IPS-NIHi7 (cell line): ENCODE measurements around the gene ANKRD53.
A peak's percentile ranks its signal among the peaks of the same experiment; 100 is the strongest.

Experiments used
- DNase-seq: peaks from one replicate; pipeline ENCODE4 v3.0.0; 2012; ENCODE audit warnings: mixed read lengths; ENCODE audit errors: extremely low spot score

Gene ANKRD53

DNA sequence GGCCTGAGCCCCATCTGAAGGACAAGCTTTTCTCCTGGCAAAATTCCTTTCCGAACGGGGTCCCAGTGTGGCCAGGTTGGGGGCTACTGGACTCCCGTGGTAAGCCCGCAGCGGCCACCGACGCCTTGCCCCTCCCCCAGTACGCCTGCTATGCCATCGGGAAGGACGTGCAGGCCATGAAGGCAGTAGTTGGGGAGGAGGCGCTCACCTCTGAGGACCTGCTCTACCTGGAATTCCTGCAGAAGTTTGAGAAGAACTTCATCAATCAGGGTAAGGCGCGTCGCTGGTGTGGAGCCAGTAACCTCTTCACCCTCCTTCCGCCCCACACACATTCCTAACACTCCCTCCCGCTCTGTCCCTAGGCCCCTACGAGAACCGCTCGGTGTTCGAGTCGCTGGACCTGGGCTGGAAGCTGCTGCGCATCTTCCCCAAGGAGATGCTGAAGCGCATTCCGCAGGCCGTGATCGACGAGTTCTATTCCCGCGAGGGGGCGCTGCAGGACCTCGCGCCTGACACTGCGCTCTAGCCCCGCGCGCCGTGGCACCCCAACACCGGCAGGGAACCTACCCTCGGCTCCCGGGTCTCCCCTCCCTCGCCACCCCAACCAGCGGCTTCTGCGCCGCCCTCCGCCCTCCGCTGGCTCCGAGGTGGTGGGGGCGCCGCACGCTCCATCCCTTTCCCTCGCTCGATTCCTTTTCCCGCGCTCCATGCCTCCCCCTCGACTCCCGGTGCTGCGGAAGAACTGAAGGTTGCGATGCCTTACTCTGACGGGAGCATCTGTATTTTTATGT is 13.6 kb upstream of the ANKRD53 start:
- peak; percentile 85 for DNase-seq

- DNase-seq: no peak
Measured at GRCh38 chr2:70965506-70965905, 12.9 kb upstream of the ANKRD53 start.

GRCh38 chr2:70966681-70967080 is 11.7 kb upstream of the ANKRD53 start:
- DNase-seq: no peak

DNA sequence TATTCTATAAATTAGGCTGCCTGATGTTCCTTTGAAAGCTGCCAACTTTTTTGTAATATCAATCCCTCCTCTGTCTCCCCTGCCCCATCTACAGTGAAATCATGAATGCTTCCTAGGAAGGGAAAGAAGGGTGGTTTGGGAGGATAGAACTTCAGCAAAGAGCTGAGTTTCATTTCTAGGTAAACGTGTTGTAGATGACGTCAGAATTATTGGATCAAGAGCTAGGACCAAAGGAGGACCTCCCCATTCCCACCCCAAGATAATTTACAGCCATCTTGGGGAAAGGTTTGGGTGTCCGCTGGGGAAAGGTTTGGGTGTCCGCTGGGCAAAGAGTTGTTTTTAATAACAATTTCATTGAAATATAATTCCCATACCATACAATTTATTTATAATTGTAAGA is 11.2 kb upstream of the ANKRD53 start:
- DNase-seq: no peak

DNA sequence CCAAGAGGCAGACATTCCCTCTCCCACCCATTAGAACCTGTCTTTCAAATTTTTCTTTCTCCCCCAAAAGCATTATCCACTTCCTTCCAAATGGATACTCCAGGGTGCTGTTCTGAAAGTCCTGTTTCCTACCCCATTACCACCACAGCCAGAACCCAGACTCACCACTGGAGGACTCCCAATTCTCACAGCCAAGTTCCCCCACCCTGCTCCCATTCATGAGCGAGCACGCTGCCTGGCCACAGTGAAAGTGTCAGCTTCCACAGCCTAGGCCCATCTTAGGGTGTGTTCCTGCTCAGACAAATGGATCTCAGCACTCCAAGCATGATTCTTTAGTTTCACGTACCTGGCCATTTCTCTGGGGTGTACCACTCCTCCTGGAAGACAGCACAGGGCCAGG is 3.8 kb upstream of the ANKRD53 start:
- DNase-seq: no peak

- DNase-seq: no peak
Measured at GRCh38 chr2:70975237-70975636, 3.2 kb upstream of the ANKRD53 start.

- no peak for DNase-seq
Measured at GRCh38 chr2:70977605-70978205, 725 bp upstream of the ANKRD53 start.

- no peak for DNase-seq
Measured at GRCh38 chr2:70979180-70979488, 704 bp downstream of the ANKRD53 start.

DNA sequence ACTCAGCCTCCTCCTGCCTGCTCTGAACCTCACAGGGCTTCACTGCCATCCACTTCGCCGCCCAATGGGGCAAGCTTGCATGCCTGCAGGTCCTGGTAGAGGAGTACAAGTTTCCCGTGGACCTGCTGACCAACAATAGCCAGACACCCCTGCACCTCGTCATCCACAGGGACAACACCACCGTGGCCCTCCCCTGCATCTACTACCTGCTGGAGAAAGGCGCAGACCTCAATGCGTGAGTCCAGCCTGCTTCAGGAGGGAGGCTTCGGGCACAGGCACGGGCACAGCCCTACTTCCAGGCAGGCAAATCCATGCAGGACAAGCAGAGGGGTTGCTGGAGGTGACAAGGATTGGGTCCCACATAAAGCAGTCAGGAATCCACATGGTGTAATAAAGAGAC is 1.2 kb downstream of the ANKRD53 start:
- DNase-seq: no peak

- no peak for DNase-seq
Measured at GRCh38 chr2:70981421-70981820, 3.0 kb downstream of the ANKRD53 start.

DNA sequence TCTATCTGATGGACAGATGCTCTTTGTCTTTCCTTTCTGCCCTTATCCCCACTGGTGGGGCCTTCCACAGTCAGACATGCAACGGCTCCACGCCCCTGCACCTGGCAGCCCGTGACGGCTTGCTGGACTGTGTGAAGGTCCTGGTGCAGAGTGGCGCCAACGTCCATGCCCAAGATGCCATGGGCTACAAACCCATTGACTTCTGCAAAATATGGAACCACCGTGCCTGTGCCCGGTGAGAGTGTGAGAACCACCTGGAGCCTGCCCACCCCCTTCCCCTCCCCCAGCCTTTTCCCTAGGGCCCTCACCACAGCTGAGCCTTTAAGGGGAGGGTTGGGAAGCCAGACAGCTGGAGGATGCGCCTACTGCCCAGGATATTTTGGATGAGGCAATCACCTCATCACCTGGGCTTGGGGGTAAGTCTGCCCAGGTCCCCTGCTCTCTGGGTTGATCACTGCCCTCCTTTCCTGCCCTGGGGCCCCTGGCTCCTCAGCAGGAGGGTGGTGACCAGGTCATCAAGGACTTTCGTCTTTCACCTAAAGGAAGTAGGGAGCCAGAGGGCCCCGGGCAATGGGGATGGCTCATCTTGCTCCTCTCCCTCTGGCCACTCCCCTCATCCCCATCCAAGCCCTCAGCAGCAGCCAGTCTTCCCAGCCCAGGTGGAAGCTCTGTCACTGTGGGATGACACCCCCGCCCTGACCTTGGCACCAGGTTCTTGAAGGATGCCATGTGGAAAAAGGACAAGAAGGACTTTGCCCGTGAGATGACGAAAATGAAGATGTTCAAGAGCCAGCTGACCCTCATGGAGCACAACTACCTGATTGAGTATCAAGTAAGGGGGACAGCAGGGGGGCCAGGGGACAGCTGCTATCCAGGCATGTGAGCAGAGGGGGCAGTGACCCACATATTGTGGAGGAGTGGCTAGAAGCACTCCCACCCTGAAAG is 3.7 kb downstream of the ANKRD53 start:
- no peak for DNase-seq

DNA sequence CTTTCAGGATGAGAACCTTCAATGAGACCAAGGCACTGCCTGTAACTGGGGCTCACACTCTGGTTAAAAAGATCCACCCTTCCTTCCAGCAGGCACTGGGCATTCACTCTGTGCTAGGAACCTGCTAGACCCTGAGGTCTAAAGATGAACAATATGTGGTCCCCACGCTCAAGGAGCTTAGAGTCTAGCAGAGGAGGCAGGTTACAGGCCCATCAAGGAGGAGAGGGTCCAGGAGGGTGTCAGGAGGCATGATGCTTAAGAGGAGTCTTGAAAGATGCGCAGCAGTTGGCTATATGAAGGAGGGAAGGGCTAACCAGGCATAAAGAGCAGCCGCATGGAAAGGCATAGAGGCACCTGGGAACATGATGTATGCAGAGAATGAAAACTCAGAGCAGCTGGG is 4.5 kb downstream of the ANKRD53 start:
- DNase-seq: no peak

DNA sequence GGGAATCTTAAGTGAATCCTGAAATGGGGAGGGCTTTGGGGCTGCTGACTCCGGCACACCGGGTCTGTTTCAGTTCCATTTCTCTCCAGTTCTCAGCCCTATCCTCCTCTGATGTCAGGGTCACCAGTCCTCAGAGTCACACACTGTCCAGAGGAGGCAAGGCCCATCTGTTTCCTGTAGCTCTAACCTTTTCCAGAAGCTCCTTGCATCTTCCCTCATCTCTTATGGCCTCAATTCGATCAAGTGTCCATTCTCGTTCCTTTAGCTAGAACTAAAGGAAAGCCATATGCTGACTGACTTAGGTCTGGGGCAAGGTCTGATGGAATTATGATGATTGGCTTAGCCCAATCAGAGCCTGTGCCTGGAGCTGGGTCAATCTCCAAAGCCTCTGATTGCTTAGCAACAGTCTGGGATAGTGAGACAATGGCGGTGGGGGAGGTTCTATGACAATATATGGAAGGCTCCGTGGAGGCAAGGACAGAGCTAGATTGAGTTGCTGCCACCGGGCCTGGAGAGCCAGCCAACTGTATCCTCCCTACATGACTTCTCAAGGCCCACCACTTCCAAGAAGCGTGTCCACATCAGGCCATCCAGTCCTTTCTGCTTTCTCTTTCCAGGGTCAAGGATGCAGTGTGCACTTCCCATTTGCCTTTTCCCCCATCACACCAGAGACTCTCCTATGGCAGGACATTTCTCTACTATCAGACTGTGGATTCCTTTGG is 5.2 kb downstream of the ANKRD53 start:
- no peak for DNase-seq

- DNase-seq: no peak
Measured at GRCh38 chr2:70984228-70984575, 5.8 kb downstream of the ANKRD53 start.

- DNase-seq: peak; percentile 85
Measured at GRCh38 chr2:70984576-70985282, 6.3 kb downstream of the ANKRD53 start.

- DNase-seq: no peak
Measured at GRCh38 chr2:70985283-70985688, 6.9 kb downstream of the ANKRD53 start.

DNA sequence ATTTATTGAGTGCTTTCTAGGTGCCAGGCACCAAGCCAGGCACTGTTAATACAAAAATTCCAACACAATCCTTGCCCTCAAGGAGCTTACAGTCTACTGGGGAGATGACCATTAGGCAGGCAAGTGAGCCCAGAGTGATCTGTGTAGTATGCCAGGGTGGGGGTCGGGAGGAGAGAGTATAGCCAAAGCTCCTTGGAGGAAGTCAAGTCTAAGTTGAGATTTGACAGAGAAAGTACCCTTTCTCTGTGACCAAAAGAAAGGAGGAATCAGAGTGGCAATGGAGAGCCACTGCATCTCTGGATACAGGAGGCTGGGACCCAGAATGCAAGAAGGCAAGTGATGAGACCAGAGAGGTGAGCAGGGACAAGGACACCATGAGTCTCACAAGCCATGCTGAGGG is 7.5 kb downstream of the ANKRD53 start:
- no peak for DNase-seq

GRCh38 chr2:70986499-70987189 is 8.2 kb downstream of the ANKRD53 start:
- no peak for DNase-seq

GRCh38 chr2:70987386-70987785 is 9.0 kb downstream of the ANKRD53 start:
- no peak for DNase-seq

- no peak for DNase-seq
Measured at GRCh38 chr2:70988151-70988550, 9.7 kb downstream of the ANKRD53 start.
